Measurements from ENCODE around the gene NTMT2. TPM values are rescaled to one million over a fixed set of nuclear protein-coding genes. Genes with fewer than 3 reads are reported as not detected.

Gene NTMT2
- polyA plus RNA-seq, 1 donor: not detected

- no peak for DNase-seq
These were observed 64.4 kb downstream of the NTMT2 start for GRCh38 chr1:170210142-170210541.

DNA sequence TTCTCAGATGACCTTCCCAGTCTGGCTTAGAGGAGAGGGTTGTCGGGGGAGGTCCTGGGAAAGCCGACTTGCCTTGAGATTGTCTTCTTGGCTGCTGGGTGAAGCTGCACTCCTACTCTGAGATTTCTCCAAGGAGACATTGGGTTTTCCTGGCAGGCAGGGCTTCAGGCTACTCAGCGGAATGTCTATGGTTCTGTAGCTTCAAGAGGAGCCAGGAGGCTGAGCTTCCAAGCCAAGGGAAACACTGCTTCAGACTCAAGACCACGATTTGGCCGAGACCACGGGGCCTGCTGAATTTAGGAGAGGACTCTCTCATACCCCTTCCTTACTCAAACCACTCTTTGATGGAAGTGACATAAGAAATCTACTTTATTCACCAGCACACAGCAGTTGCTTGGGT lies 67.8 kb downstream of the NTMT2 start:
- no peak for DNase-seq

GRCh38 chr1:170214117-170215032 lies 68.6 kb downstream of the NTMT2 start:
- DNase-seq: no peak

GRCh38 chr1:170215072-170215885 lies 69.5 kb downstream of the NTMT2 start:
- no peak for DNase-seq

- DNase-seq: no peak
These were observed 71.9 kb downstream of the NTMT2 start for GRCh38 chr1:170217517-170218256.

- DNase-seq: no peak
These were observed 72.5 kb downstream of the NTMT2 start for GRCh38 chr1:170218257-170218650.

Other genes starting within 250 kb of the NTMT2 start
- gene KIFAP3, start 71.3 kb upstream of the NTMT2 start, polyA plus RNA-seq (ENCODE audit: insufficient read length): 47.9 TPM

All from left kidney (tissue), 2 donors.